ENCODE data around the gene OR51B4.
"Not testable (repeated sequence)": the region's sequence is repeated elsewhere in the genome, so short reads cannot be mapped to it uniquely, and the experiment has no call there.

GRCh38 chr11:5294342-5294995, 7.3 kb downstream of the OR51B4 start:
- TF ChIP-seq CTCF, POLR2A (IDR thresholded peaks at IDR 0.05): not testable (repeated sequence)
